Endometrial microvascular endothelial cells (primary cell): ENCODE measurements around the gene SLC25A12. TPM values are rescaled to one million over a fixed set of nuclear protein-coding genes. Genes with fewer than 3 reads are reported as not detected.
"Not testable (repeated sequence)": the region's sequence is repeated elsewhere in the genome, so short reads cannot be mapped to it uniquely, and the experiment has no call there.

ENCODE experiments used
- in situ Hi-C: cut with HindIII; loops from 2 replicates; pipeline ENCODE4 v1.10.0; 2017; ENCODE audit warnings: low sequenced_read_pairs, low pct_unique_long_range_greater_than_20kb; ENCODE audit errors: inconsistent ontology term
- total RNA-seq: library from RNA; depleted of rRNA; stranded (reverse); fragments of >200 nt; gene quantifications from one replicate; pipeline ENCODE4 v1.2.3, GENCODE V29; 2015; ENCODE audit errors: inconsistent ontology term

The SLC25A12 gene
- total RNA-seq, 1 donor from 2014 or later, result 26.5 TPM

- in situ Hi-C loops, result no loop called here
These were observed 57.7 kb downstream of the SLC25A12 start for GRCh38 chr2:171836146-171836910.

- in situ Hi-C loops, result no loop called here
These were observed 58.7 kb downstream of the SLC25A12 start for GRCh38 chr2:171835386-171835785.

- in situ Hi-C loops, result no loop called here
These were observed 59.8 kb downstream of the SLC25A12 start for GRCh38 chr2:171834286-171834685.

GRCh38 chr2:171832489-171832888 lies 61.6 kb downstream of the SLC25A12 start:
- in situ Hi-C loops, result no loop called here

- in situ Hi-C loops, result no loop called here
These were observed 64.0 kb downstream of the SLC25A12 start for GRCh38 chr2:171830039-171830438.

GRCh38 chr2:171824086-171824485 lies 70.0 kb downstream of the SLC25A12 start:
- in situ Hi-C loops, result no loop called here

GRCh38 chr2:171822525-171823322 lies 71.3 kb downstream of the SLC25A12 start:
- in situ Hi-C loops, result no loop called here

- in situ Hi-C loops, result no loop called here
These were observed 74.6 kb downstream of the SLC25A12 start for GRCh38 chr2:171819453-171819852.

- in situ Hi-C loops, result no loop called here
These were observed 79.2 kb downstream of the SLC25A12 start for GRCh38 chr2:171814883-171815282.

- in situ Hi-C loops, result no loop called here
These were observed 79.9 kb downstream of the SLC25A12 start for GRCh38 chr2:171814174-171814573.

GRCh38 chr2:171813729-171814128 lies 80.3 kb downstream of the SLC25A12 start:
- in situ Hi-C loops, result no loop called here

GRCh38 chr2:171813126-171813525 lies 80.9 kb downstream of the SLC25A12 start:
- in situ Hi-C loops, result no loop called here

- in situ Hi-C loops, result no loop called here
These were observed 82.8 kb downstream of the SLC25A12 start for GRCh38 chr2:171811245-171811628.

GRCh38 chr2:171810422-171811244 lies 83.4 kb downstream of the SLC25A12 start:
- in situ Hi-C loops, result no loop called here

- in situ Hi-C loops, result not testable (repeated sequence)
These were observed 85.2 kb downstream of the SLC25A12 start for GRCh38 chr2:171808885-171809284.

- in situ Hi-C loops, result no loop called here
These were observed 86.1 kb downstream of the SLC25A12 start for GRCh38 chr2:171807831-171808393.

- in situ Hi-C loops, result no loop called here
These were observed 86.9 kb downstream of the SLC25A12 start for GRCh38 chr2:171807119-171807518.

- in situ Hi-C loops, result no loop called here
These were observed 89.6 kb downstream of the SLC25A12 start for GRCh38 chr2:171804456-171804855.

GRCh38 chr2:171803757-171804156 lies 90.3 kb downstream of the SLC25A12 start:
- in situ Hi-C loops, result no loop called here
